Panc1 (cell line): Measurements from ENCODE around the gene WFDC9. TPM values are rescaled to one million over a fixed set of nuclear protein-coding genes. Genes with fewer than 3 reads are reported as not detected.

Experiments
- ATAC-seq: fragments of 200-7000 bp; cut with Tn5 transposase; 2 replicates; pipeline ENCODE4 v1.9.1; 2020; ENCODE audit warnings: mild to moderate bottlenecking, moderate library complexity
- BruUV-seq: library from RNA; stranded (reverse); fragments of 400-500 nt; replicated peaks from 2 replicates; lab custom pipeline; 2021; lab: Mats Ljungman, UMichigan
- CTCF ChIA-PET: fragments of 300-600 bp; sonication (Branson Sonifier 250); formaldehyde crosslinking; loops from one replicate; lab custom pipeline; 2022; ENCODE audit warnings: antibody characterized with exemption; lab: Charles Lee
- POLR2A ChIA-PET: fragments of 300-600 bp; sonication (Branson Sonifier 250); formaldehyde crosslinking; loops from one replicate; lab custom pipeline; 2022; ENCODE audit warnings: antibody characterized with exemption; lab: Charles Lee
- DNase-seq: peaks from one replicate; pipeline ENCODE4 v3.0.0-alpha.2; 2010; ENCODE audit warnings: low read depth, low spot score
- H3K27ac ChIP-seq: 2 replicates; pipeline ENCODE4 v1.5.1; 2011; ENCODE audit warnings: mild to moderate bottlenecking, low read length, inconsistent platforms
- H3K27me3 ChIP-seq: fragments of 200-500 bp; sonication (Bioruptor generic); 2 replicates; pipeline ENCODE4 v1.6.0; 2014; ENCODE audit warnings: low read length, inconsistent platforms; ENCODE audit not compliant: control insufficient read depth, insufficient read depth
- H3K36me3 ChIP-seq: fragments of 200-500 bp; sonication (Bioruptor generic); 2 replicates; pipeline ENCODE4 v1.5.1; 2014; ENCODE audit warnings: inconsistent platforms, mild to moderate bottlenecking, low read length, moderate library complexity; ENCODE audit not compliant: control insufficient read depth, insufficient read depth
- H3K4me1 ChIP-seq: 2 replicates; pipeline ENCODE4 v1.5.1; 2011; ENCODE audit warnings: inconsistent platforms, mild to moderate bottlenecking, low read length, moderate library complexity; ENCODE audit not compliant: control insufficient read depth, insufficient read depth
- H3K4me3 ChIP-seq, 2 experiments: 2 replicates each; pipeline ENCODE4 v1.5.1; 2011 to 2012; ENCODE audit warnings: low read depth in 2 of 2, low read length in 2 of 2, mild to moderate bottlenecking in 2 of 2, inconsistent platforms in 1 of 2, moderate library complexity in 1 of 2
- H3K9me3 ChIP-seq: fragments of 200-500 bp; sonication (Bioruptor generic); 2 replicates; pipeline ENCODE4 v1.5.1; 2014; ENCODE audit warnings: low read depth, mild to moderate bottlenecking, inconsistent platforms, low read length, moderate library complexity; ENCODE audit not compliant: control insufficient read depth, insufficient read depth
- CTCF ChIP-seq: fragments of 450-650 bp; IDR thresholded peaks from 2 replicates; pipeline ENCODE4 v1.5.1; 2017; ENCODE audit warnings: mild to moderate bottlenecking
- POLR2AphosphoS5 ChIP-seq: IDR thresholded peaks from 2 replicates; pipeline ENCODE4 v1.6.1; 2012; ENCODE audit warnings: mild to moderate bottlenecking, low read depth, low read length, moderate library complexity
- SIN3A ChIP-seq: IDR thresholded peaks from 2 replicates; pipeline ENCODE4 v1.6.1; 2012; ENCODE audit warnings: low read depth, mild to moderate bottlenecking, low read length, moderate library complexity, borderline replicate concordance; ENCODE audit not compliant: insufficient read depth
- TCF7L2 ChIP-seq: IDR thresholded peaks from 2 replicates; pipeline ENCODE4 v1.6.1; 2011; ENCODE audit warnings: mild to moderate bottlenecking, low read depth, low read length, inconsistent platforms
- in situ Hi-C: cut with HindIII; loops from 2 replicates; pipeline ENCODE4 v1.10.0; 2016; ENCODE audit warnings: low sequenced_read_pairs, low pct_unique_long_range_greater_than_20kb
- intact Hi-C: fragments of 100-400 bp; cut with micrococcal nuclease; formaldehyde crosslinking; loops from one replicate; pipeline ENCODE4 v1.10.0; 2022; ENCODE audit not compliant: unreplicated experiment
- total RNA-seq: library from RNA; stranded (reverse); gene quantifications from one replicate; pipeline ENCODE4 v1.2.1, GENCODE V29; 2021; ENCODE audit not compliant: unreplicated experiment
- TF ChIP-seq, protein P1 (sequence below), 2 experiments: IDR thresholded peaks; 2 replicates each; pipeline ENCODE4 v1.6.1; 2011 to 2012; ENCODE audit warnings: low read depth in 2 of 2, control low read depth in 1 of 2, low read length in 1 of 2, mild to moderate bottlenecking in 1 of 2, moderate library complexity in 1 of 2; ENCODE audit not compliant: insufficient read depth in 1 of 2

Gene WFDC9
- total RNA-seq, 1 experiment from 2014 or later = not detected

DNA sequence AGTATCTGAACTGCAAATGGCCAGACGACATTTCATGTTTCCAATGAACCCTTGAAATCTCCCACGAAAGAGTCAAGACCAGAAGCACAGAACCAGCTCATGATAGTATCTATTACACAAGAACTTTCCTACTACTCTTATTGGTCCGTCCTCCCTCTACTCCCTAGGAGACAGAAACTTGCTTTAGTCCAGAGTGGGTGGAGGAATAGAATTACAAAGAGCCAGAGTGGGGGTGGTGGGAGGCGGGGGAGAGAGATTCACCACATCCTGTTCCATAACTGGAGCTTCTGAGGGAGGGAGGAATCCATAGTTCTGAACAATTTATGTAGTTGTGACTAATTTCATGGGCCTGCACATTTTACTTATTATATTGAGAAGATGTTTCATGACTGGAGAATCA lies 20.0 kb downstream of the WFDC9 start:
- H3K27ac ChIP-seq = no peak overlapping the region

GRCh38 chr20:45607810-45608209 lies 23.3 kb downstream of the WFDC9 start:
- Histone ChIP-seq H3K9me3 (peaks cover 6% of the 10 kb centered on the region; the same call in 1 of the 2 replicates), H3K27me3 (peaks cover 5% of the 10 kb centered on the region), H3K27ac (no peak overlapping the region), H3K36me3 (no peaks in the 10 kb centered on the region), H3K4me3 (no peak overlapping the region), H3K4me1 (no peaks in the 10 kb centered on the region)
- BruUV-seq = no TSS peak
- TF ChIP-seq TCF7L2 (no peak), SIN3A (no peak), POLR2AphosphoS5 (no peak), CTCF (no peak)
- TF ChIP-seq, protein P1, sequence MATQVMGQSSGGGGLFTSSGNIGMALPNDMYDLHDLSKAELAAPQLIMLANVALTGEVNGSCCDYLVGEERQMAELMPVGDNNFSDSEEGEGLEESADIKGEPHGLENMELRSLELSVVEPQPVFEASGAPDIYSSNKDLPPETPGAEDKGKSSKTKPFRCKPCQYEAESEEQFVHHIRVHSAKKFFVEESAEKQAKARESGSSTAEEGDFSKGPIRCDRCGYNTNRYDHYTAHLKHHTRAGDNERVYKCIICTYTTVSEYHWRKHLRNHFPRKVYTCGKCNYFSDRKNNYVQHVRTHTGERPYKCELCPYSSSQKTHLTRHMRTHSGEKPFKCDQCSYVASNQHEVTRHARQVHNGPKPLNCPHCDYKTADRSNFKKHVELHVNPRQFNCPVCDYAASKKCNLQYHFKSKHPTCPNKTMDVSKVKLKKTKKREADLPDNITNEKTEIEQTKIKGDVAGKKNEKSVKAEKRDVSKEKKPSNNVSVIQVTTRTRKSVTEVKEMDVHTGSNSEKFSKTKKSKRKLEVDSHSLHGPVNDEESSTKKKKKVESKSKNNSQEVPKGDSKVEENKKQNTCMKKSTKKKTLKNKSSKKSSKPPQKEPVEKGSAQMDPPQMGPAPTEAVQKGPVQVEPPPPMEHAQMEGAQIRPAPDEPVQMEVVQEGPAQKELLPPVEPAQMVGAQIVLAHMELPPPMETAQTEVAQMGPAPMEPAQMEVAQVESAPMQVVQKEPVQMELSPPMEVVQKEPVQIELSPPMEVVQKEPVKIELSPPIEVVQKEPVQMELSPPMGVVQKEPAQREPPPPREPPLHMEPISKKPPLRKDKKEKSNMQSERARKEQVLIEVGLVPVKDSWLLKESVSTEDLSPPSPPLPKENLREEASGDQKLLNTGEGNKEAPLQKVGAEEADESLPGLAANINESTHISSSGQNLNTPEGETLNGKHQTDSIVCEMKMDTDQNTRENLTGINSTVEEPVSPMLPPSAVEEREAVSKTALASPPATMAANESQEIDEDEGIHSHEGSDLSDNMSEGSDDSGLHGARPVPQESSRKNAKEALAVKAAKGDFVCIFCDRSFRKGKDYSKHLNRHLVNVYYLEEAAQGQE (IDR thresholded peaks at IDR 0.05; ENCODE audit: insufficient read depth in 1 of 2, low read depth in 2 of 2, low read length in 1 of 2) = no peak
- ChIA-PET CTCF (no interaction called here), POLR2A (no interaction called here)
- in situ Hi-C loops (no loop called here), intact Hi-C loops (no loop called here)
- ATAC-seq = no peak
- no peak for DNase-seq

More for the DNA sequence above, 20.0 kb downstream of the WFDC9 start:
- H3K36me3 ChIP-seq = no peaks in the 10 kb centered on the region
- TF ChIP-seq POLR2AphosphoS5 (no peak), SIN3A (no peak), CTCF (no peak), TCF7L2 (no peak)
- TF ChIP-seq, protein P1 (IDR thresholded peaks at IDR 0.05; ENCODE audit: insufficient read depth in 1 of 2, low read depth in 2 of 2, low read length in 1 of 2) = no peak
- peaks cover 9% of the 10 kb centered on the region for H3K27me3 ChIP-seq
- no peak overlapping the region for H3K4me3 ChIP-seq
- H3K9me3 ChIP-seq = no peaks in the 10 kb centered on the region; the same call in 1 of the 2 replicates
- no peaks in the 10 kb centered on the region for H3K4me1 ChIP-seq
- BruUV-seq = no TSS peak
- ChIA-PET CTCF (no interaction called here), POLR2A (no interaction called here)
- intact Hi-C loops (no loop called here), in situ Hi-C loops (no loop called here)
- no peak for DNase-seq
- ATAC-seq = no peak
